Upper lobe of left lung (tissue), 6 donors: ENCODE data around the gene PRAMEF1. TPM values are rescaled to one million over a fixed set of nuclear protein-coding genes. Genes with fewer than 3 reads are reported as not detected.
"Not testable (repeated sequence)": the region's sequence is repeated elsewhere in the genome, so short reads cannot be mapped to it uniquely, and the experiment has no call there.

ENCODE experiments used
- ATAC-seq, 2 donors: fragments of 200-7000 bp; cut with Tn5 transposase; one replicate each; pipeline ENCODE4 v1.9.1; 2022; ENCODE audit warnings: mild to moderate bottlenecking in 2 of 2, moderate library complexity in 2 of 2; ENCODE audit not compliant: low FRiP score in 2 of 2
- DNase-seq, 2 donors: peaks; one replicate each; pipeline ENCODE4 v3.0.0-alpha.2; 2019 to 2020
- H3K27ac ChIP-seq, 4 donors: fragments of 200-600 bp; sonication (generic); one replicate each; pipeline ENCODE4 v1.5.1; 2016 to 2019
- H3K27me3 ChIP-seq, 4 donors: fragments of 200-600 bp; sonication (generic); one replicate each; pipeline ENCODE4 v1.5.1; 2017 to 2019
- H3K36me3 ChIP-seq, 4 donors: fragments of 200-600 bp; sonication (generic); one replicate each; pipeline ENCODE4 v1.5.1; 2016 to 2019
- H3K4me1 ChIP-seq, 4 donors: fragments of 200-600 bp; sonication (generic); one replicate each; pipeline ENCODE4 v1.5.1; 2018 to 2019
- H3K4me3 ChIP-seq, 4 donors: fragments of 200-600 bp; sonication (generic); one replicate each; pipeline ENCODE4 v1.5.1; 2017 to 2019; ENCODE audit warnings: mild to moderate bottlenecking in 2 of 4, moderate library complexity in 1 of 4
- H3K9me3 ChIP-seq, 4 donors: fragments of 200-600 bp; sonication (generic); one replicate each; pipeline ENCODE4 v1.5.1; 2018 to 2019
- CTCF ChIP-seq, 6 experiments: fragments of 450-650 bp in 4 of 6; fragments of 200-600 bp in 2 of 6; sonication (generic) in 2 of 6; IDR thresholded peaks; one replicate each; pipeline ENCODE4 v1.5.1; 2016 to 2019; ENCODE audit warnings: antibody characterized with exemption in 6 of 6
- EP300 ChIP-seq, 4 donors: sonication (generic); formaldehyde crosslinking; IDR thresholded peaks; one replicate each; pipeline ENCODE4 v1.5.1; 2017; ENCODE audit warnings: antibody characterized with exemption in 4 of 4, control low read depth in 2 of 4
- POLR2A ChIP-seq, 4 donors: fragments of 450-650 bp; IDR thresholded peaks; one replicate each; pipeline ENCODE4 v1.5.1; 2016 to 2017; ENCODE audit warnings: antibody characterized with exemption in 4 of 4, mild to moderate bottlenecking in 2 of 4
- POLR2AphosphoS5 ChIP-seq, 2 donors: sonication (generic); formaldehyde crosslinking; IDR thresholded peaks; one replicate each; pipeline ENCODE4 v1.5.1; 2017; ENCODE audit warnings: antibody characterized with exemption in 2 of 2
- WGBS, 2 donors: methylation state at CpG; one replicate each; pipeline ENCODE4 v1.1.5; 2017 to 2018; 5-methylcytosine and 5-hydroxymethylcytosine counted together
- total RNA-seq, 6 donors: library from RNA; depleted of rRNA in 4 of 6; stranded (reverse); fragments of >200 nt in 4 of 6; gene quantifications; one replicate each; pipeline versions ENCODE4 v1.1.0 to v1.2.1, GENCODE V29; 2016 to 2021
- donor health status: DM: no; HTN: no; CAD: no; lungs with moderate emphysema.
- donor health status: DM: no; HTN: yes; CAD: no; lungs with severe emphysema.

Gene PRAMEF1
- not detected for total RNA-seq

- not testable (repeated sequence) for H3K36me3 ChIP-seq, H3K27ac ChIP-seq, ATAC-seq, H3K4me3 ChIP-seq, H3K4me1 ChIP-seq, H3K27me3 ChIP-seq, DNase-seq, H3K9me3 ChIP-seq
- 69 to 87% methylated on average over 3 of the region's 5 CpGs for WGBS, 2 donors
Measured at GRCh38 chr1:12791097-12791496, at the start of gene PRAMEF1. Gene PRAMEF1, plus strand, starts transcription at chr1:12791397. Its CDS starts 1,831 bp downstream, at chr1:12793228.

GRCh38 chr1:12741946-12742345 lies 49.3 kb upstream of the PRAMEF1 start:
- H3K27me3 ChIP-seq: no peaks in the 10 kb centered on the region
- TF ChIP-seq POLR2AphosphoS5 (IDR thresholded peaks at IDR 0.05) (no peak), CTCF (IDR thresholded peaks at IDR 0.05) (no peak), POLR2A (IDR thresholded peaks at IDR 0.05) (no peak), EP300 (IDR thresholded peaks at IDR 0.05) (no peak)
- 59 to 78% methylated on average over 3 of the region's 3 CpGs for WGBS, 2 donors
- DNase-seq (no peak), ATAC-seq (no peak)
- no peak overlapping the region for H3K27ac ChIP-seq
- no peaks in the 10 kb centered on the region for H3K9me3 ChIP-seq
- no peaks in the 10 kb centered on the region for H3K4me1 ChIP-seq
- H3K4me3 ChIP-seq: no peak overlapping the region
- H3K36me3 ChIP-seq: no peaks in the 10 kb centered on the region

- Histone ChIP-seq H3K36me3 (no peaks in the 10 kb centered on the region), H3K4me3 (no peak overlapping the region), H3K9me3 (peaks cover 7 to 20% (median 13%) of the 10 kb centered on the region in 4 donors), H3K27me3 (no peaks in the 10 kb centered on the region), H3K27ac (no peak overlapping the region), H3K4me1 (no peaks in the 10 kb centered on the region)
- no peak for DNase-seq
- ATAC-seq: no peak
- WGBS, 2 donors: 57 to 79% methylated on average over 3 of the region's 3 CpGs
- TF ChIP-seq CTCF (IDR thresholded peaks at IDR 0.05) (no peak), POLR2A (IDR thresholded peaks at IDR 0.05) (no peak), POLR2AphosphoS5 (IDR thresholded peaks at IDR 0.05) (no peak), EP300 (IDR thresholded peaks at IDR 0.05) (no peak)
Measured at GRCh38 chr1:12745126-12745991, 45.8 kb upstream of the PRAMEF1 start.

- H3K36me3 ChIP-seq: no peaks in the 10 kb centered on the region
- peak within 1 kb of the TSS in 1 of 4 donors; percentile 0 for H3K4me3 ChIP-seq
- DNase-seq: no peak
- WGBS, 2 donors: 34 to 36% methylated on average over 2 of the region's 2 CpGs
- H3K9me3 ChIP-seq: peaks cover 7 to 20% (median 16%) of the 10 kb centered on the region in 4 donors
- H3K4me1 ChIP-seq: no peaks in the 10 kb centered on the region
- TF ChIP-seq EP300 (IDR thresholded peaks at IDR 0.05) (no peak), POLR2AphosphoS5 (IDR thresholded peaks at IDR 0.05) (no peak), POLR2A (IDR thresholded peaks at IDR 0.05) (no peak), CTCF (IDR thresholded peaks at IDR 0.05) (no peak)
- no peak for ATAC-seq
- no peaks in the 10 kb centered on the region for H3K27me3 ChIP-seq
- no peak within 1 kb of the TSS for H3K27ac ChIP-seq
Measured at GRCh38 chr1:12745992-12746323, 45.2 kb upstream of the PRAMEF1 start, which contains the start of gene CFAP107. Gene CFAP107, plus strand, starts transcription at chr1:12746200. Its CDS starts 231 bp downstream, at chr1:12746431.

- no peak overlapping the region for H3K27ac ChIP-seq
Measured at GRCh38 chr1:12748778-12749355, 42.3 kb upstream of the PRAMEF1 start.

More at GRCh38 chr1:12748778-12749355, 42.3 kb upstream of the PRAMEF1 start:
- Histone ChIP-seq H3K9me3 (peaks cover 7 to 20% (median 16%) of the 10 kb centered on the region in 4 donors), H3K36me3 (no peaks in the 10 kb centered on the region), H3K27me3 (no peaks in the 10 kb centered on the region), H3K4me3 (no peak overlapping the region), H3K4me1 (no peaks in the 10 kb centered on the region)
- ATAC-seq (no peak), DNase-seq (no peak)
- TF ChIP-seq POLR2AphosphoS5 (IDR thresholded peaks at IDR 0.05): no peak
- TF ChIP-seq POLR2A (IDR thresholded peaks at IDR 0.05): no peak
- TF ChIP-seq CTCF (IDR thresholded peaks at IDR 0.05): no peak
- TF ChIP-seq EP300 (IDR thresholded peaks at IDR 0.05): no peak
